GM18519 (cell line): ENCODE data around the gene OR52B2.
"Not testable (repeated sequence)": the region's sequence is repeated elsewhere in the genome, so short reads cannot be mapped to it uniquely, and the experiment has no call there.

ENCODE experiments used
- ATAC-seq: cut with Tn5 transposase; IDR thresholded peaks from one replicate; pipeline ENCODE4 v1.9.1; 2021; ENCODE audit warnings: mild to moderate bottlenecking, moderate library complexity; ENCODE audit not compliant: unreplicated experiment, low FRiP score

The OR52B2 gene

GRCh38 chr11:6156628-6157359, 13.3 kb downstream of the OR52B2 start:
- no peak for ATAC-seq

- no peak for ATAC-seq
These were observed 18.0 kb downstream of the OR52B2 start for GRCh38 chr11:6152126-6152525.

GRCh38 chr11:6151117-6151516, 19.0 kb downstream of the OR52B2 start:
- ATAC-seq = no peak

- ATAC-seq = not testable (repeated sequence)
These were observed 26.4 kb downstream of the OR52B2 start for GRCh38 chr11:6143737-6144136.

- ATAC-seq = no peak
These were observed 27.2 kb downstream of the OR52B2 start for GRCh38 chr11:6142936-6143335.

GRCh38 chr11:6135936-6136335, 34.2 kb downstream of the OR52B2 start:
- ATAC-seq = not testable (repeated sequence)

GRCh38 chr11:6132431-6132830, 37.7 kb downstream of the OR52B2 start:
- ATAC-seq = no peak

GRCh38 chr11:6129635-6130034, 40.5 kb downstream of the OR52B2 start:
- ATAC-seq = no peak

- ATAC-seq = no peak
These were observed 41.1 kb downstream of the OR52B2 start for GRCh38 chr11:6129011-6129410.

- no peak for ATAC-seq
These were observed 42.2 kb downstream of the OR52B2 start for GRCh38 chr11:6127881-6128280.

- no peak for ATAC-seq
These were observed 45.9 kb downstream of the OR52B2 start for GRCh38 chr11:6124245-6124644.
